Measurements from ENCODE around the gene GALNT9.

DNA sequence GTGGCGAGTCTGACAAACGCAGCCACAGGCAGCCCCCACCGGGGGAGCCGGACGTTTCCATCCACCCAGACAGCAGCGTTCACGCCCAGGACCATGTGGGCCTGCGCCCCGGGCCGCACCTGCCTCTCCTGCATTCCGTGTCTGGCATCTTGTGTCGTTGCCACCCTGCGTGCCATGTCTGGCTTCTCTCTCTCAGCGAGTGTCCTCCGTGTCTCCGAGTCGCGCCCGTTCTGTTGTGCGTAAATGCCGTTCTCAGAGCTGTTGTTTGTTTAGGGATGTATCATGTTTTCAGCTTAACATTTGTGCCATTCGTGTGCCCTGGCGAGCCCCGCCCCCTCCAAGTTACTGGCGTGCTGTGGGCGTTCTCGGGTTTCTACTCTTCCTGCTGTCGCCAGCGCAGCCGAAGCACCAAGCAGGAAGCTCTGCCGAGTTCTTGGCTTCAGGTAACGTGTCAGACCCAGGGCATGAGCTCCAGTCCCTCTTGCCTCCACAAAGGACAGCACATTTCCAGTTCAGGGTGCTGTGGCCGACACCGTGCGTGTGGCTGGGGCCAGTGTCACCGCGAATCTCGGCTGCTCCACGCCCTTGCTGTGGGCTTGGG lies 150.5 kb downstream of the GALNT9 start:
- TF ChIP-seq, protein P1, sequence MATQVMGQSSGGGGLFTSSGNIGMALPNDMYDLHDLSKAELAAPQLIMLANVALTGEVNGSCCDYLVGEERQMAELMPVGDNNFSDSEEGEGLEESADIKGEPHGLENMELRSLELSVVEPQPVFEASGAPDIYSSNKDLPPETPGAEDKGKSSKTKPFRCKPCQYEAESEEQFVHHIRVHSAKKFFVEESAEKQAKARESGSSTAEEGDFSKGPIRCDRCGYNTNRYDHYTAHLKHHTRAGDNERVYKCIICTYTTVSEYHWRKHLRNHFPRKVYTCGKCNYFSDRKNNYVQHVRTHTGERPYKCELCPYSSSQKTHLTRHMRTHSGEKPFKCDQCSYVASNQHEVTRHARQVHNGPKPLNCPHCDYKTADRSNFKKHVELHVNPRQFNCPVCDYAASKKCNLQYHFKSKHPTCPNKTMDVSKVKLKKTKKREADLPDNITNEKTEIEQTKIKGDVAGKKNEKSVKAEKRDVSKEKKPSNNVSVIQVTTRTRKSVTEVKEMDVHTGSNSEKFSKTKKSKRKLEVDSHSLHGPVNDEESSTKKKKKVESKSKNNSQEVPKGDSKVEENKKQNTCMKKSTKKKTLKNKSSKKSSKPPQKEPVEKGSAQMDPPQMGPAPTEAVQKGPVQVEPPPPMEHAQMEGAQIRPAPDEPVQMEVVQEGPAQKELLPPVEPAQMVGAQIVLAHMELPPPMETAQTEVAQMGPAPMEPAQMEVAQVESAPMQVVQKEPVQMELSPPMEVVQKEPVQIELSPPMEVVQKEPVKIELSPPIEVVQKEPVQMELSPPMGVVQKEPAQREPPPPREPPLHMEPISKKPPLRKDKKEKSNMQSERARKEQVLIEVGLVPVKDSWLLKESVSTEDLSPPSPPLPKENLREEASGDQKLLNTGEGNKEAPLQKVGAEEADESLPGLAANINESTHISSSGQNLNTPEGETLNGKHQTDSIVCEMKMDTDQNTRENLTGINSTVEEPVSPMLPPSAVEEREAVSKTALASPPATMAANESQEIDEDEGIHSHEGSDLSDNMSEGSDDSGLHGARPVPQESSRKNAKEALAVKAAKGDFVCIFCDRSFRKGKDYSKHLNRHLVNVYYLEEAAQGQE (IDR thresholded peaks at IDR 0.05), result no peak
- TF ChIP-seq CTCF (IDR thresholded peaks at IDR 0.05), result no peak
- no peak for TF ChIP-seq POLR2A (IDR thresholded peaks at IDR 0.05; ENCODE audit: low read length)
- TF ChIP-seq HDAC2 (IDR thresholded peaks at IDR 0.05), result no peak
- TF ChIP-seq NPAS2 (CRISPR knock-in tag; IDR thresholded peaks at IDR 0.05; ENCODE audit: borderline replicate concordance), result no peak
- no peak for TF ChIP-seq RNF2 (IDR thresholded peaks at IDR 0.05; ENCODE audit: borderline replicate concordance, low read depth)
- no peak for TF ChIP-seq JUNB (IDR thresholded peaks at IDR 0.05)
- TF ChIP-seq PHF8 (IDR thresholded peaks at IDR 0.05; ENCODE audit: borderline replicate concordance, low read depth), result no peak
- TF ChIP-seq TP53 (CRISPR knock-in tag; IDR thresholded peaks at IDR 0.05), result no peak
- no peak for TF ChIP-seq KDM5A (IDR thresholded peaks at IDR 0.05)
- TF ChIP-seq POLR2AphosphoS2 (conservative IDR thresholded peaks at IDR 0.05; ENCODE audit: low read length), result no peak

All from A549 (cell line).